ENCODE results near the gene SLC7A4. TPM values are rescaled to one million over a fixed set of nuclear protein-coding genes. Genes with fewer than 3 reads are reported as not detected.

Gene SLC7A4
- total and polyA plus RNA-seq, 9 donors: 0.16 to 4.8 (median 0.47) TPM; not detected in 2

- Histone ChIP-seq H3K4me1 (ENCODE audit: insufficient read depth) (peaks cover 10% of the 10 kb centered on the region), H3K36me3 (no peaks in the 10 kb centered on the region), H3K27me3 (no peaks in the 10 kb centered on the region), H3K4me3 (no peak overlapping the region), H3K9me3 (no peaks in the 10 kb centered on the region), H3K27ac (no peak overlapping the region)
- DNase-seq: no peak
- WGBS, 3 donors: 90 to 92% (median 91%) methylated on average over 37 to 40 of the region's 40 CpGs
- no peak for TF ChIP-seq EP300 (IDR thresholded peaks at IDR 0.05)
- no peak for TF ChIP-seq POLR2A (IDR thresholded peaks at IDR 0.05)
- TF ChIP-seq, protein P1, sequence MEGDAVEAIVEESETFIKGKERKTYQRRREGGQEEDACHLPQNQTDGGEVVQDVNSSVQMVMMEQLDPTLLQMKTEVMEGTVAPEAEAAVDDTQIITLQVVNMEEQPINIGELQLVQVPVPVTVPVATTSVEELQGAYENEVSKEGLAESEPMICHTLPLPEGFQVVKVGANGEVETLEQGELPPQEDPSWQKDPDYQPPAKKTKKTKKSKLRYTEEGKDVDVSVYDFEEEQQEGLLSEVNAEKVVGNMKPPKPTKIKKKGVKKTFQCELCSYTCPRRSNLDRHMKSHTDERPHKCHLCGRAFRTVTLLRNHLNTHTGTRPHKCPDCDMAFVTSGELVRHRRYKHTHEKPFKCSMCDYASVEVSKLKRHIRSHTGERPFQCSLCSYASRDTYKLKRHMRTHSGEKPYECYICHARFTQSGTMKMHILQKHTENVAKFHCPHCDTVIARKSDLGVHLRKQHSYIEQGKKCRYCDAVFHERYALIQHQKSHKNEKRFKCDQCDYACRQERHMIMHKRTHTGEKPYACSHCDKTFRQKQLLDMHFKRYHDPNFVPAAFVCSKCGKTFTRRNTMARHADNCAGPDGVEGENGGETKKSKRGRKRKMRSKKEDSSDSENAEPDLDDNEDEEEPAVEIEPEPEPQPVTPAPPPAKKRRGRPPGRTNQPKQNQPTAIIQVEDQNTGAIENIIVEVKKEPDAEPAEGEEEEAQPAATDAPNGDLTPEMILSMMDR (IDR thresholded peaks at IDR 0.05): no peak
- intact Hi-C loops (cut with DNase I): no loop called here
Measured at GRCh38 chr22:21030621-21031544, 1.5 kb downstream of the SLC7A4 start.

DNA sequence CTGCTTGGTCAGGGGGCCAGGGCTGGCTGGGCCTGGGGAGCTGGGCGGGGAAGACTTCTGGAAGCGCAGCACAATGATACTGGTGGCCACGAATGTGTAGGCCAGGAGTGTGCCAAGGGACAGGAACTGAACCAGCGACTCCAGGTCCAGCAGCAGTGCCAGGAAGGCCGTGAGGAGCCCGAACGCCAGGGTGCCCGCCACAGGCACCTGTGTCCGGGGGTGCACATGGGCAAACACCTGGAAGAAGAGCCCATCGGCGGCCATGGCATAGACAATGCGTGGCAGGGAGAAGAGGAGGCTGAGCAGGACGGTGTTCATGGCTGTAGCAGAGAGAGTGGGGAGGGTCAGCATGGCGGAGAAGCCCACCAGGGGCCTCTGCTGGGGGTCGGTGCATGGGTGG lies 2.3 kb downstream of the SLC7A4 start:
- intact Hi-C loops (cut with DNase I): no loop called here
- no peak for DNase-seq
- Histone ChIP-seq H3K27me3 (no peaks in the 10 kb centered on the region), H3K9me3 (no peaks in the 10 kb centered on the region), H3K4me1 (ENCODE audit: insufficient read depth) (peaks cover 10% of the 10 kb centered on the region), H3K36me3 (no peaks in the 10 kb centered on the region), H3K27ac (no peak overlapping the region), H3K4me3 (no peak overlapping the region)
- WGBS, 3 donors: 89 to 92% (median 92%) methylated on average over 15 of the region's 15 CpGs
- TF ChIP-seq POLR2A (IDR thresholded peaks at IDR 0.05): no peak
- no peak for TF ChIP-seq EP300 (IDR thresholded peaks at IDR 0.05)
- TF ChIP-seq, protein P1 (IDR thresholded peaks at IDR 0.05): no peak

GRCh38 chr22:21029486-21030025 lies 2.8 kb downstream of the SLC7A4 start:
- H3K4me1 ChIP-seq (ENCODE audit: insufficient read depth): peaks cover 10% of the 10 kb centered on the region
- no peak for DNase-seq
- intact Hi-C loops (cut with DNase I): no loop called here
- H3K9me3 ChIP-seq: no peaks in the 10 kb centered on the region
- TF ChIP-seq POLR2A (IDR thresholded peaks at IDR 0.05) (no peak), EP300 (IDR thresholded peaks at IDR 0.05) (no peak)
- TF ChIP-seq, protein P1 (IDR thresholded peaks at IDR 0.05): no peak
- WGBS, 3 donors: 56 to 68% (median 66%) methylated on average over 12 of the region's 12 CpGs
- H3K27me3 ChIP-seq: no peaks in the 10 kb centered on the region
- no peak overlapping the region for H3K4me3 ChIP-seq
- no peaks in the 10 kb centered on the region for H3K36me3 ChIP-seq
- no peak overlapping the region for H3K27ac ChIP-seq

DNA sequence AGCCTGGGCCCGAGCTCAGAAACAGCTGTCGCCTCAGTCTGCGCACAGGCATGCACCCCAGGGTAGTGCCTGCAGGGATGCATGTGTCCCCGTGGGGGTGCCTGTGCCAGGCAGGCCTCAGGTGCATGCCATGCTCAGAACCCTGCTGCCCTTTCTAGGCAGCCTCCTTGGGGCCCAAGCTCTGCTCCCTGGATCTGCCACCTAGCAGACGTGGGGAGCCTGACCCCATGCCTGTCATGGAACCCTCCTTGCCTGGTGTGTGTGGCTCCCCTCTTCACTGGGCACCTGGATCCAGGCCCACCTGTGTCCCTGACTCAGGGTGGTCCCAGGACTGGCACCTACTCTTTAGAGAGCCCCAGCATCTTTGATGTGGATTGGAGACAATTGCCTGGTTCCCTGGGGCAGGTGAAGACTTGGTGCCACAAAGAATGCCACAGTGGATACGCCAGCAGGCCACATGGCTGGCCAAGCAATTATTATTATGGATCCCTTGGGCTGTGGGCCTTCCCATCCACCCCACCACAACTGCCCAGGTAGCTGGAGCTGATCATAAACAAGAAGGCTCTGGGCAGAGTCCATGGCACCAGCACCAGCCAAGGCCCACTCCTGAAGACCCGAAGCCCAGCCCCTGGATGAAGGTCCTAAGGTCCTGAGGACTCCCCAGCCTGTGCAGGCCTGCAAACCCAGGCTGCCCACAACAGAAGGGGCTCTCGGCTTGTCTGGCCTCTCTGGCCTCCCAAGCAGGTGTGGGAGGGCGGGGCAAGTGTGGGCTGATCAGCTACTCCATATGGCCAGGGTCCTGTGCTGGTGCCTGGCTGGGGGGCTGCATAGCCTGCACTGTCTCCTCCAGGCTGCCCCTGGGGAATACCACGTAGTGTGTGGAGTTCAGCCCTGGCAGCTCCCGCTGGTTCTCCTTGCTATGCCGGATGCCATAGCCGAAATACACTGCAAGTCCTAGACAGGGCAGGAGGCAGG lies 3.8 kb downstream of the SLC7A4 start:
- Histone ChIP-seq H3K27me3 (no peaks in the 10 kb centered on the region), H3K27ac (no peak overlapping the region), H3K9me3 (no peaks in the 10 kb centered on the region), H3K36me3 (no peaks in the 10 kb centered on the region), H3K4me3 (no peak overlapping the region), H3K4me1 (ENCODE audit: insufficient read depth) (peaks cover 10% of the 10 kb centered on the region)
- TF ChIP-seq, protein P1 (IDR thresholded peaks at IDR 0.05): no peak
- TF ChIP-seq EP300 (IDR thresholded peaks at IDR 0.05) (no peak), POLR2A (IDR thresholded peaks at IDR 0.05) (no peak)
- 90 to 93% (median 93%) methylated on average over 9 to 13 of the region's 13 CpGs for WGBS, 3 donors
- intact Hi-C loops (cut with DNase I): no loop called here
- no peak for DNase-seq

Measured in ovary (tissue), 9 donors.